HG03439 (cell line): Measurements from ENCODE around the gene AP3B1.

ENCODE experiments used
- ATAC-seq: cut with Tn5 transposase; IDR thresholded peaks from one replicate; pipeline ENCODE4 v1.9.1; 2021; ENCODE audit warnings: mild to moderate bottlenecking, moderate library complexity; ENCODE audit not compliant: unreplicated experiment

AP3B1 gene

GRCh38 chr5:77986261-77986660, 308.2 kb downstream of the AP3B1 start:
- ATAC-seq: no peak

- no peak for ATAC-seq
These were observed 309.3 kb downstream of the AP3B1 start for GRCh38 chr5:77985247-77985646.

GRCh38 chr5:77984587-77984986, 309.9 kb downstream of the AP3B1 start:
- no peak for ATAC-seq

- no peak for ATAC-seq
These were observed 310.9 kb downstream of the AP3B1 start for GRCh38 chr5:77983482-77984199.

GRCh38 chr5:77981820-77982219, 312.7 kb downstream of the AP3B1 start:
- no peak for ATAC-seq

- no peak for ATAC-seq
These were observed 319.9 kb downstream of the AP3B1 start for GRCh38 chr5:77974576-77974975.

- ATAC-seq: no peak
These were observed 321.3 kb downstream of the AP3B1 start for GRCh38 chr5:77973253-77973609.

GRCh38 chr5:77972469-77973252, 321.8 kb downstream of the AP3B1 start:
- peak; percentile 57 for ATAC-seq

GRCh38 chr5:77971776-77972468, 322.6 kb downstream of the AP3B1 start:
- no peak for ATAC-seq

GRCh38 chr5:77970891-77971290, 323.6 kb downstream of the AP3B1 start:
- ATAC-seq: no peak

GRCh38 chr5:77963795-77964194, 330.7 kb downstream of the AP3B1 start:
- no peak for ATAC-seq

- ATAC-seq: no peak
These were observed 333.6 kb downstream of the AP3B1 start for GRCh38 chr5:77960863-77961396.

- ATAC-seq: no peak
These were observed 334.2 kb downstream of the AP3B1 start for GRCh38 chr5:77960305-77960704.

- ATAC-seq: no peak
These were observed 335.7 kb downstream of the AP3B1 start for GRCh38 chr5:77958642-77959330.

- no peak for ATAC-seq
These were observed 336.5 kb downstream of the AP3B1 start for GRCh38 chr5:77957931-77958521.

- no peak for ATAC-seq
These were observed 337.0 kb downstream of the AP3B1 start for GRCh38 chr5:77957516-77957915.

GRCh38 chr5:77957081-77957480, 337.4 kb downstream of the AP3B1 start:
- ATAC-seq: no peak

GRCh38 chr5:77955577-77955976, 338.9 kb downstream of the AP3B1 start:
- ATAC-seq: no peak

GRCh38 chr5:77953374-77953773, 341.1 kb downstream of the AP3B1 start:
- no peak for ATAC-seq

GRCh38 chr5:77952636-77953212, 341.8 kb downstream of the AP3B1 start:
- ATAC-seq: no peak
